ENCODE data around the gene TRPV5. TPM values are rescaled to one million over a fixed set of nuclear protein-coding genes. Genes with fewer than 3 reads are reported as not detected.
A peak's percentile ranks its signal among the peaks of the same experiment; 100 is the strongest.

TRPV5 gene
- total RNA-seq, 1 experiment from 2014 or later, result not detected

DNA sequence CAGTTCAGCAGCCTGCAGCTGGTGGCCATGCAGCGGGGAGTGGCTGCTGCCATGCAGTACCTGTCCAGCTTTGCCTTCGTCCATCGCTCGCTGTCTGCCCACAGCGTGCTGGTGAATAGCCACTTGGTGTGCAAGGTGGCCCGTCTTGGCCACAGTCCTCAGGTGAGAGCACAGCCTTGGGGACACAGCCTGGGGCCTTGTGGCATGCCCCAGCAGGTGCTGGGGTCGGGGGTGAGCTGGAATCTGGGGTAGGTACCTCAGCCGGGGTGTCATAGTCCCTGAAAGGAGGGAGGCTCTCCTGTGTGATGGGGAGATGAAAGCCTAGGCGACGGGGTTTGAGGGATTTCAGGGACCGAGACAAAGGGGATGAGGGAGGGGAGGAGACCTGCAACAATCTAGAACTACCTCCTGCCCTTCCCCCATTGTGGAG is 64.5 kb downstream of the TRPV5 start:
- in situ Hi-C loops (cut with HindIII; ENCODE audit: low pct_unique_long_range_greater_than_20kb, low sequenced_read_pairs), result no loop called here
- DNase-seq (ENCODE audit: low read depth, low spot score), result no peak

DNA sequence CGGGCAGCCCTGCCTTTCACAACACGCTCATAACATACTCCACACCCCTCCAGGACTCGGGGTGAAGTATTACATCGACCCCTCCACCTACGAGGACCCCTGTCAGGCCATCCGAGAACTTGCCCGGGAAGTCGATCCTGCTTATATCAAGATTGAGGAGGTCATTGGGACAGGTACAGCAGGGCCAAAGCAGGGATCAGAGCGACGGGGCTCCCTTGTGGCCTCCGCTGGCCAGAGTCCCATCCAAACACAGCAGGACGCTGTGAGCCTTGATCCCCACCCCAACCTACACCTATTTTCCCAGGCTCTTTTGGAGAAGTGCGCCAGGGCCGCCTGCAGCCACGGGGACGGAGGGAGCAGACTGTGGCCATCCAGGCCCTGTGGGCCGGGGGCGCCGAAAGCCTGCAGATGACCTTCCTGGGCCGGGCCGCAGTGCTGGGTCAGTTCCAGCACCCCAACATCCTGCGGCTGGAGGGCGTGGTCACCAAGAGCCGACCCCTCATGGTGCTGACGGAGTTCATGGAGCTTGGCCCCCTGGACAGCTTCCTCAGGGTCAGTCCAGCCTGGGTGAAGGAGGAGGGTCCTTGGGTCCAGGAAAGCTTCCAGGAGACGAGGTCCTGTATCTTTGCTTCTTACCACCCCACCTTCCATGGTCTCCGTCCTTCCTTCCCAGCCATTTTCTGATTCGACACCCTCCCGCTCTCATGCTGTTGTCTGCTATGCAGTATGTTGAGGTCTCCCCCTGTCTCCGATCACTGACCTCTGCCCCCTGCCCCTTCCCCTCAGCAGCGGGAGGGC is 65.2 kb downstream of the TRPV5 start:
- no peak for DNase-seq (ENCODE audit: low read depth, low spot score)
- in situ Hi-C loops (cut with HindIII; ENCODE audit: low pct_unique_long_range_greater_than_20kb, low sequenced_read_pairs), result no loop called here

DNA sequence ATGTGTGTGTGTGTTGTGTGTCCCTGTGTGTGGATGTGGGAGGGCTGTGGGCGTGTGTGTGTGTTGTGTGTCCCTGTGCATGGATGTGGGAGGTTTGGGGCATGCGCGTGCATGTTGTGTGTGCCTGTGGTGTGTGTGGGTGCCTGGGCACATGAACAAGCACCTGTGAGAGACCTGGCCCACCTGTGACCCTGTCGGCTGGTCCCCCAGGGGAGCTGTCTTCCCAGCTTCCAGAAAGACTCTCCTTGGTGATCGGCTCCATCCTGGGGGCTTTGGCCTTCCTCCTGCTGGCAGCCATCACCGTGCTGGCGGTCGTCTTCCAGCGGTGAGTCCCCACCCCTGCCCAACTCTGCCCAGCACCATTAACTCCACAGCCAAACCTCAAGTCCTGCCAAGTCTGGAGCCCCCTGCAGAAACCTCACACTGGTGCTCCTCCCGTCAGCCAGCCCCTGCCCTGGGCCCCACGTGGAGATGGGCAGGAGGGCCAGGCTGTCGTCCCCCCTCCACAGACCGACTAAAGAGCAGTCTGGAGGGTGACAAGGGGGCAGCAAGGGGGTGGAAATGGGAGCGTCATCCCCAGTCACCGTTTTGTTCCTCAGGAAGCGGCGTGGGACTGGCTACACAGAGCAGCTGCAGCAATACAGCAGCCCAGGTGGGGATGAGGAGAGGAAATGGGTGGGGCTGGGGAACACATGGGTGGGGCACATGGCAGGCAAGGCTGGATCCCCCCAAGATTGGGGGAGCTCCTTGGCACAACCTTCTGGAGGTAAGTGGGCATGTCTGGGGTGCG is 66.0 kb downstream of the TRPV5 start:
- in situ Hi-C loops (cut with HindIII; ENCODE audit: low pct_unique_long_range_greater_than_20kb, low sequenced_read_pairs), result no loop called here
- no peak for DNase-seq (ENCODE audit: low read depth, low spot score)

DNA sequence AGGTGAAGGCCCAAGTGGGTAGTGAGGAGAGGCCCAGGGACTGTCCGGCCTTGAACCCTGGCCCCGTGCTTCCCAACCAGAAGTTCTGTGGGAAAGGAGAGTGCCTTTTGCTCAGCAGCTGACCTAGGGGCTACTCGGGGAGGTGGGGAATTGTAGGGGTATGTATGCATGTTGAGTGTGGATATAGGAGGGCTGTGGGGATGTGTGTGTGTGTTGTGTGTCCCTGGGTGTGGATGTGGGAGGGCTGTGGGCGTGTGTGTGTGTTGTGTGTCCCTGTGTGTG is 66.5 kb downstream of the TRPV5 start:
- in situ Hi-C loops (cut with HindIII; ENCODE audit: low pct_unique_long_range_greater_than_20kb, low sequenced_read_pairs), result no loop called here
- DNase-seq (ENCODE audit: low read depth, low spot score), result no peak

DNA sequence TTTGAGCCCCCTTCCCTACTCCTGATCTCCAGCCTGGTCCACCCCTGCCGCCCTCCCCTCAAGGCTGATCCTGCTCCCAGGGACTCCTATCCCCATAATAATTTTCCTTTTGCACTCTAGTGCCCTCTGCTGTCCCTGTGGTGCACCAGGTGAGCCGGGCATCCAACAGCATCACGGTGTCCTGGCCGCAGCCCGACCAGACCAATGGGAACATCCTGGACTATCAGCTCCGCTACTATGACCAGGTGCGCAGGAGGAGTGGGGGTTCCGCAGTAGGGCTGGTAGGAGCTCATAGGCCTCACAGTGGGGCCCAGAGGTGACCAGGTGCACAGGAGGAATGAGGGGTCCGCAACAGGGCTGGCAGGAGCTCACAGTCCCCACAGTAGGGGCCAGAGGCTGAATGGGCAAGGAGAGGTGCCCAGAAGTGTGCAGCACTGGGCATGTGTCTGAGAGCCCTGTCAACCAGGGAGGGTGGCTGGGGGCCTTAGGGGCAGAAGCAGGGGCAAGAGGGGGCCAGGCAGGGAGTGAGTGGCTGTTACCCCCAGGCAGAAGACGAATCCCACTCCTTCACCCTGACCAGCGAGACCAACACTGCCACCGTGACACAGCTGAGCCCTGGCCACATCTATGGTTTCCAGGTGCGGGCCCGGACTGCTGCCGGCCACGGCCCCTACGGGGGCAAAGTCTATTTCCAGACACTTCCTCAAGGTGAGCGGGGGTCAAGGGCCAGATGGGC is 67.0 kb downstream of the TRPV5 start:
- in situ Hi-C loops (cut with HindIII; ENCODE audit: low pct_unique_long_range_greater_than_20kb, low sequenced_read_pairs), result no loop called here
- peak; percentile 71 for DNase-seq (ENCODE audit: low read depth, low spot score)

DNA sequence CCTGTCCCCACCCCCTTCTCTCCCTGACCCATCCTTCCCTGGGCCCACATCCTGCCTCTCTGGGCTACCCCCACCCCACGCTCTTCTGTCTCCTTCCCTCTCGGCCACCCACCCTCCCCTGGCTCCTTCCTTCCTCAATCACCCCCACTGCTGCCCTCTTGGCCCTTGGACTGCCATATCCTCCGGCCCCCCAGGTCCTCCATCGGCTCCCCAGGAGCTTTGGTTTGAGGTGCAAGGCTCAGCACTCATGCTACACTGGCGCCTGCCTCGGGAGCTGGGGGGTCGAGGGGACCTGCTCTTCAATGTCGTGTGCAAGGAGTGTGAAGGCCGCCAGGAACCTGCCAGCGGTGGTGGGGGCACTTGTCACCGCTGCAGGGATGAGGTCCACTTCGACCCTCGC is 67.8 kb downstream of the TRPV5 start:
- no peak for DNase-seq (ENCODE audit: low read depth, low spot score)
- in situ Hi-C loops (cut with HindIII; ENCODE audit: low pct_unique_long_range_greater_than_20kb, low sequenced_read_pairs), result no loop called here

DNA sequence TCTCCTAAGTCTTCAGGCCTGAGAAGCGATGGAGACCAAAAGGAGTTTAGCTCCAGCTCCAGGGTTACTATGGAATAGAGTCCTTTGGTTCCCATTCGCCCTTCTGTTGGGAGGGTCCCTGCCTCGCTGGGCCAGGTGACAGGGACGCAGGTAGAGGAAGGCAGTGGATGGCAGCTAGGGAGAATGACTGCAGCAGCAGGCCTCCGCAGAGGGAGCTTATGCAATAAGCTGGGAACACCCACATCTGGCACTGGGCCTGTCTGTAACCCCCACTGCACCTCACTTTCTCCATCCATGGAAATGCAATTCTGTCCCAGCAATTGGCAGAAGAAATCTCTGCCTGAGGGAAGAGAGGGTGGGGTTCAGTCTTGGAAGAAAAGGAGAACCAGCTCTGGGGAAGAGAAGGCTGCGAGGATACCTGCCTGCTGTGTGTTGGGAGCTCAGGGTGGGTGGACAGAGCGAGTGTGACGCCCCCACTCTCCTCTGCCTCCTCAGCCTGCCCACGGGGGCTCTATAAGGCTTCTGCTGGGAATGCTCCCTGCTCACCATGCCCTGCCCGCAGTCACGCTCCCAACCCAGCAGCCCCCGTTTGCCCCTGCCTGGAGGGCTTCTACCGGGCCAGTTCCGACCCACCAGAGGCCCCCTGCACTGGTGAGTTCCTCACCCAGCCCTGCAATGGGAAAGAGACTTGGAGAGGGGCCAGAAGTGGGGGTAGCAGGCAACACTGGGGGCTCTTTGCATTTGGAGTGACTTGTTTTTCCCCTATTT is 68.4 kb downstream of the TRPV5 start:
- in situ Hi-C loops (cut with HindIII; ENCODE audit: low pct_unique_long_range_greater_than_20kb, low sequenced_read_pairs), result no loop called here
- no peak for DNase-seq (ENCODE audit: low read depth, low spot score)

DNA sequence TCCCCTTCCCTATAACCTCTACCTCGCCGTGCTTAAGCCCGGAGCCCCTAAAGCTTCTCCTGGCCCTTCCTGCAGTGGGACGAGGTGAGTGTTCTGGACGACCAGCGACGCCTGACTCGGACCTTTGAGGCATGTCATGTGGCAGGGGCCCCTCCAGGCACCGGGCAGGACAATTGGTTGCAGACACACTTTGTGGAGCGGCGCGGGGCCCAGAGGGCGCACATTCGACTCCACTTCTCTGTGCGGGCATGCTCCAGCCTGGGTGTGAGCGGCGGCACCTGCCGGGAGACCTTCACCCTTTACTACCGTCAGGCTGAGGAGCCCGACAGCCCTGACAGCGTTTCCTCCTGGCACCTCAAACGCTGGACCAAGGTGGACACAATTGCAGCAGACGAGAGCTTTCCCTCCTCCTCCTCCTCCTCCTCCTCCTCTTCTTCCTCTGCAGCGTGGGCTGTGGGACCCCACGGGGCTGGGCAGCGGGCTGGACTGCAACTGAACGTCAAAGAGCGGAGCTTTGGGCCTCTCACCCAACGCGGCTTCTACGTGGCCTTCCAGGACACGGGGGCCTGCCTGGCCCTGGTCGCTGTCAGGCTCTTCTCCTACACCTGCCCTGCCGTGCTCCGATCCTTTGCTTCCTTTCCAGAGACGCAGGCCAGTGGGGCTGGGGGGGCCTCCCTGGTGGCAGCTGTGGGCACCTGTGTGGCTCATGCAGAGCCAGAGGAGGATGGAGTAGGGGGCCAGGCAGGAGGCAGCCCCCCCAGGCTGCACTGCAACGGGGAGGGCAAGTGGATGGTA is 69.5 kb downstream of the TRPV5 start:
- in situ Hi-C loops (cut with HindIII; ENCODE audit: low pct_unique_long_range_greater_than_20kb, low sequenced_read_pairs), result no loop called here
- no peak for DNase-seq (ENCODE audit: low read depth, low spot score)

DNA sequence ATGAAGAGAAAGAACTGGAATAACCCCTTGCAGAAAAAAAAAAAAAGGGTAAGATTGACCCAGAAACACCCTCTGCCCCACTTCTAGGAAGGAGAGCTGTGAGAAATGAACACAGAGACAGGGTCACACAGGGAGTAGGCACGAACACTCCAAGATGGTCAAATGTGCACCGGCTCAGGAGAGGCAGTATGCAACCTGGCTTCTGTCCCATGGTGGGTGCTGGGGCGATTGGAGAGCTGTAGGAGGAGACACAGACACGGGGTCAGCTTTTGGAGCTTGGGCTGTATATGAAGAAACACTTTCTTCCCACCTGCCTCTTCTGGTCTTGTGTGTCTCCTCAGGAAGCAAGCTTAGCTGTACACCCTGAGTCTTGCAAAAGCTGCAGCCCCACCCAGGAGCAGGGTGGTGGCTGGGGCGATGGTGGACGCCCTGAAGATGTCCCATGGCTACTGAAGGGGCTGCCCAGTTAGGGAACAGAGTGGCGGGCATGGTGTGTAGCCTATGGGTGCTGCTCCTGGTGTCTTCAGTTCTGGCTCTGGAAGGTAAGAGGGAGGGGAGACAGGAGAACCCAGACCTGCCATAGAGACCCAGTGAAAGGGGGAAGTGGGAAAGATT is 70.7 kb downstream of the TRPV5 start:
- no peak for DNase-seq (ENCODE audit: low read depth, low spot score)

DNA sequence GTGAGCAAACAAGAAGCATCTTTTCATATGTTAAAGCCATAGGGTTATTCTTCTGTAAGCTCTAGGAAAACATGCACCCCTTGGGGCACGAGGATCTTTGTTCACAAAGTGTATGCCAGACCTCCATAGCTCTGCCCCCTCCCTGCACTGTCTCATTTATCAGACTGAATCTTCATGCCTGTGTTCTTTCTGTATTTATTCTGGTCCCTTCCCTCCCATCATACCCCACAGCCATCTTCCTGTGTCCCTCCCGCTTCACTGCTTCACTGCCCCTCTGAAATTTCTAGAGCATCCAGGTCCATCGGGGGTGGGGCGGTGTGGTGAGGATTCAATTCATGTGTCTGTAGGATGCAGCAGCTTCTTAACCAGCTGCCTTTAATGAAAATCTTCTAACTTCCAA is 71.2 kb downstream of the TRPV5 start:
- in situ Hi-C loops (cut with HindIII; ENCODE audit: low pct_unique_long_range_greater_than_20kb, low sequenced_read_pairs), result no loop called here

More for the DNA sequence above, 70.7 kb downstream of the TRPV5 start:
- in situ Hi-C loops (cut with HindIII; ENCODE audit: low pct_unique_long_range_greater_than_20kb, low sequenced_read_pairs), result no loop called here

DNA sequence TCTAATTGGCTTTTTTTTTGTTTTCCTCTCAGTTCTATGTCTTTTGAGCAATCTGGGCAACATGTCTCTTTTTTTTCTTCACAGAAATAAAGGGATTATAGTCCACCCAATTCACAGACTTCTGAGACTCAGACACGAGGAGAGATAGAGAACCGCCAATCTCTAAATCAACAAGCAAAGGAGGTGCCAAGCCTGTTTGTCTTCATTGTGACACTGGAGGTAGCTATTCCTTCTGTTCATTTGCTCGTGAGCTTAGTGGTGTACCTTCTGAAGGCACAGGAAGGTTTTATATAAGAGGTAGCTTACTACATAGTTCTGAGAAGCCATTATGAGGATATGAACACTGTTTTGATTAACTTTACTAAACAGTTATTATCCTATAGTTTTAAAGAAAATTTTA is 72.6 kb downstream of the TRPV5 start:
- in situ Hi-C loops (cut with HindIII; ENCODE audit: low pct_unique_long_range_greater_than_20kb, low sequenced_read_pairs), result no loop called here
- no peak for DNase-seq (ENCODE audit: low read depth, low spot score)

More for the DNA sequence above, 71.2 kb downstream of the TRPV5 start:
- DNase-seq (ENCODE audit: low read depth, low spot score), result no peak

DNA sequence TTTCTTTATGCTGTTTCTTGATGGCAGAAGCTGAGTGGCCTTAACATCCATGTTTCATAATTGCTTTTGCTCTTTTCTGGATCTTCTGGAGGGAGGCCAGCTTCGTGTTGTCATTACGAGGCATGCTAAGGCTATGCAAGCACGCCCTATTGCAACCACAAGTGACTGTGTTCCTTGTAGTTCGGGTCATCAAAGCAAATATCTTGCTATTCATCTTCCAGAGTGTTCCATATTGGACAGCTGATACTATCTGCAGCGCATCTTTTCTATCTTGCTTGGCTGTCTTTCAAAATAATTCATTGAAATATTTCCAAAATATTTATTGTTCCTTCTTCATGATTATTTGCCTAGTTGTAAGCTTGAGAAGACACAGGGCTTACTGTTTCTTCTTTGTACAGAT is 73.7 kb downstream of the TRPV5 start:
- in situ Hi-C loops (cut with HindIII; ENCODE audit: low pct_unique_long_range_greater_than_20kb, low sequenced_read_pairs), result no loop called here
- DNase-seq (ENCODE audit: low read depth, low spot score), result peak; percentile 45

DNA sequence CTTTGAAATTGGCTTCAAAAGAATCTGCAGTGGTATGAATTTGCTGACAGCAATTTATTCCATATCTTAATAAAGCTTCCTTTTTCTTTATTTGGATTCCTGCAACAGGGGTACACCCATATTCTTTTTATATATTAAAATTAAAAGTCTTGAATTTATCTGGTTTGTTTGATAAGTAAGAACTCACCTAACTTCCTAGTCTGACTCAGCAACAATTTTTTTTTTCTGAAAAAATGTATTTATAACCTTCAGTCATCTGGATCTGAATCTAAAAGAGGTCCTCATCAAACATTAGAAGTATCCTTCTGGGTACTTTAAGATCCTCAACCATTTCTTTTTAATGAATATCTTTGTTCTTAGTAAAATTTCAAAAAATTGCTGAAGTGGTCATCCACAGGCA is 74.1 kb downstream of the TRPV5 start:
- in situ Hi-C loops (cut with HindIII; ENCODE audit: low pct_unique_long_range_greater_than_20kb, low sequenced_read_pairs), result no loop called here
- DNase-seq (ENCODE audit: low read depth, low spot score), result no peak

Measured in SK-MEL-5 (cell line).